Suppressor macrophage (primary cell): ENCODE measurements around the gene NEURL1.

Source experiments
- DNase-seq, 4 experiments: peaks; one replicate each; pipeline ENCODE4 v3.0.0-alpha.2; 2020 to 2022
- total RNA-seq, 17 experiments: gene quantifications; one replicate each; lab custom pipeline; 2026; ENCODE audit warnings: mixed read lengths in 6 of 17, inconsistent platforms in 3 of 17; lab: John Stamatoyannopoulos, UW

Gene NEURL1, protein sequence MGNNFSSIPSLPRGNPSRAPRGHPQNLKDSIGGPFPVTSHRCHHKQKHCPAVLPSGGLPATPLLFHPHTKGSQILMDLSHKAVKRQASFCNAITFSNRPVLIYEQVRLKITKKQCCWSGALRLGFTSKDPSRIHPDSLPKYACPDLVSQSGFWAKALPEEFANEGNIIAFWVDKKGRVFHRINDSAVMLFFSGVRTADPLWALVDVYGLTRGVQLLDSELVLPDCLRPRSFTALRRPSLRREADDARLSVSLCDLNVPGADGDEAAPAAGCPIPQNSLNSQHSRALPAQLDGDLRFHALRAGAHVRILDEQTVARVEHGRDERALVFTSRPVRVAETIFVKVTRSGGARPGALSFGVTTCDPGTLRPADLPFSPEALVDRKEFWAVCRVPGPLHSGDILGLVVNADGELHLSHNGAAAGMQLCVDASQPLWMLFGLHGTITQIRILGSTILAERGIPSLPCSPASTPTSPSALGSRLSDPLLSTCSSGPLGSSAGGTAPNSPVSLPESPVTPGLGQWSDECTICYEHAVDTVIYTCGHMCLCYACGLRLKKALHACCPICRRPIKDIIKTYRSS
- total RNA-seq, result 0.07 to 3.1 (median 0.36) reads per million in 17 experiments

DNA sequence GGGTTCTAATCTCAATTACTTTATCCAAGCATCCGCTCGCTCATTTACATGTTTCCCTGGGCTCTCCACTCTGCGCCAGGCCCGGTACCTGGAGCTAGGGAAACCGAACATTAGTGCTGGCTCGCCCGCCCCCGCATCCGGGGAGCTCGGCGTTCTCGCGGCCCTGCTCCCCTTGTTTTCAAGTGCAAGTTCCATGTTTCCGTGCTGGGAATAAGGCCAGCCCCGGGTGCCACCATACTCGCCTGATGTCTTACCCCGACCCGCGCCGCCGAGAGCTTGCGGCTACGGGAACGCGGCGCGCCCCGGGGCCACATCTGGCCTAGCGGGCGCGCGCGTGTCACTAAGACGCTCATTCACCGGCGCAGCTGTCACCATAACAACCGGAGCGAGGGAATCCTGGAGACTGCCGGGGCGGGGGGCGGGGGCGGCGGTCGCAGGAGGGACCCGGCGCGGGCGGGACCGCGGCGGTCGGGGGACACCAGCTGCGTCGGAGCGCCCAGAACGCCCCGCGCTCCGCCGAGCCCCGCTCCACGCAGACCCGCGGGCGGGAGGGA, at the start of gene NEURL1:
Gene NEURL1 (plus strand): TSS at position 344 of the 554 bp plus-strand sequence. CDS start 683 bp downstream, outside the sequence.
- DNase-seq, result peak in 3 of 4 experiments; percentile 25 to 60 (median 36)

DNA sequence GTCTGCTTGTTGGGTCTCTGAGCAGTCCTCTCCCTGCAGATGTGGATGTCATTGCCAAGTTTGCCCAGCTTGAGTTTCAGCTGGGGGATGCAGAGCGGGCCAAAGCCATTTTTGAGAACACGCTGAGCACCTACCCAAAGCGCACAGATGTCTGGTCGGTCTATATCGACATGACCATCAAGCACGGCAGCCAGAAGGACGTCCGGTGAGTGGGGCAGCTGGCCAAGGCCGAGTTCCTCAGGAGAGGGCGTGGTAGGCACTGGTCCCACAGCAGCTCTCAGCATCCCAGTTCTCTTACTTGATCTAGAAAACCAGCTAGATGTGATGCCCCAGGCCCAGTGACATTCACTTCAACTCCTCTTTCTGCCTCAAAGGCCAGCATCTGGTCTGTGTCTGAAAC, 49.0 kb upstream of the NEURL1 start:
- DNase-seq, result no peak

DNA sequence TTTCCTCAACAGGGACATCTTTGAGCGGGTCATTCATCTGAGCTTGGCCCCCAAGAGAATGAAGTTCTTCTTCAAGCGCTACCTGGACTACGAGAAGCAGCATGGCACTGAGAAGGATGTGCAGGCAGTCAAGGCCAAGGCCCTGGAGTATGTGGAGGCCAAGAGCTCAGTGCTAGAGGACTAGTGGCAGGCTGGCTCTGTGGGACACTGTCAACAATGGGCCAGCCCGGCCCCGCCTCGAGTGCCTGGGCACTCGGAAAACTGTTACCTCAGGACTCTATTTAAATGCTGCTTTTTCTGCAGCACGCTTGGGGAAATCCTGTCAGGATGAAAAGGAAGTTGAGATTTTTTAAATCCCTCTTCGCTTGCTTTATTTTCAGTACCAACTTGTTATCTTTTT, 48.1 kb upstream of the NEURL1 start:
- no peak for DNase-seq

DNA sequence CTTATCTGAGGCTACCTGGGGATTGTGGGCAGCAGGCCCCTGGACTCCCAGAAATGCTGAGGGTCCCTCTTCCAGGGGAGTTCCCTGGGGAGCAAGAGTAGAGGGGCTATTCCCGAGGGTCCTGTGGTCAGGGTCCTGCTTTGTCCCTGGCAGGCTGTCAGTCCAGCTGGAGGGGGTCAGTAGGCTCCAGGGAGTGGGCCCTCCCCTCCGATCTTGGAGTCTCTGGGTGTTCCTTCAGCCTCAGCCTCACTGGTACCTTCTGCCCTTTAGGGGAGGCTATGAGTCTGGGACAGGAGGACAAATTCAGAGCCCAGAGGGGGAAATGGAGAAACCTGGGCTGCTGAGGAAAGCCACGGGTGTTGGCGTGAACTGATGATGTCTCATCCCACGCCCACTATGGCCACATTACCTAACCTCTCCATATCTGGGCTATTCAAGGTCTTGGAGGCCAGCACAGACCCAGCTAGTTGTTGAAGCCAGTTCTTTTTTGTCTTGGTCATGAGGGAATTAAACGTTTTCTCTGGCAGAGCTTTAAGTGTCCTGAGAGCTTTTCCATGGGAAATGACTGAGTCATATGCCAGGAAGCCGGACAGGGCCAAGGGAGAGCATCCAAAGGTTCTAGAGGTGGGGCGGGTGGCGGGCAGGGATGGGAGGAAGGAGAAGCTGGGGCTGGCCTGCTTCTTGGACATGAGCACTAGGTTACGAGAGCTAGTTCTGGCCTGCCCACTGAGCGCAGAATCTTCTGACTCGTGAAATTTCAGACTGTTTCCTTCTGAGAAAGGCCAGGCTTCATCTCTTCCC, 47.5 kb upstream of the NEURL1 start:
- peak; percentile 52 to 74 (median 70) for DNase-seq

DNA sequence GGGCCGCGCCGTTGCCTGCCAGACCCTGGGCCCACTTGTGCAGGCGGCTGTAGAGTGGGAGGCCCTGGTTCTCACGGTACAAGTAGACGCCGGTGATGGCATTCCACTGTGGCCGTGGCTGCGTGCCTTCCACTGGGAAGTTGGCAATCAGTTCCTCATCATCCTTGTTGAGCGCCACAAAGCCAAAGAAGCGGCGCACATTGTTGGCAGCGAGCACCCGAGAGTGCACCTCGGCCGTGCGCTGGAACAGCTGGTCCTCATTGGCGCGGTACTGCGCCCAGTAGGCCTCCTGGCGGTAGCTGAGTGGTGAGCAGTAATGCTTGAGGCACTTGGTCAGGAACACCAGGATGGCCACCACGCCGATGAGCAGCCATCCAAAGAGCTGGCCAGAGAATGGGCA, 46.3 kb upstream of the NEURL1 start:
- DNase-seq, result no peak

DNA sequence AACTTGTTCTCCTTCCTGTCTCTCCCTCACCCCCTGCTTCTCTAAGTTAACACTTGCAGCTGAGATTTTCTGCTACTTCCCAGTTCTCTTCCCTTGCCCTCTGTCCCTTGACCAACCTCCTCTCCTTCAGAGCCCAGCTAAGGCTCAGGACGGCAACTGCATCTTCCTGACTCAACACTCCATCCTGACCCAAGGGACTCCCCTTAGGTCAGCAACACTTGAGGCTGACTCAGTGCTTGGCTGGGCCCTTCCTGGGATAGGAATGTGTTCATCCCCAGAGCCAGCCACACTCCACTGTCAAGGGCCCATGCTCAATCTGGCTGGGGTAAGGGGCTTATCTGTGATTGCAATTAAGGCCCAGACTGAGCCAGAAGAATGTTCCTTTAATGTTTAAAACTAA, 44.8 kb upstream of the NEURL1 start:
- DNase-seq, result peak; percentile 72 to 89 (median 87)

DNA sequence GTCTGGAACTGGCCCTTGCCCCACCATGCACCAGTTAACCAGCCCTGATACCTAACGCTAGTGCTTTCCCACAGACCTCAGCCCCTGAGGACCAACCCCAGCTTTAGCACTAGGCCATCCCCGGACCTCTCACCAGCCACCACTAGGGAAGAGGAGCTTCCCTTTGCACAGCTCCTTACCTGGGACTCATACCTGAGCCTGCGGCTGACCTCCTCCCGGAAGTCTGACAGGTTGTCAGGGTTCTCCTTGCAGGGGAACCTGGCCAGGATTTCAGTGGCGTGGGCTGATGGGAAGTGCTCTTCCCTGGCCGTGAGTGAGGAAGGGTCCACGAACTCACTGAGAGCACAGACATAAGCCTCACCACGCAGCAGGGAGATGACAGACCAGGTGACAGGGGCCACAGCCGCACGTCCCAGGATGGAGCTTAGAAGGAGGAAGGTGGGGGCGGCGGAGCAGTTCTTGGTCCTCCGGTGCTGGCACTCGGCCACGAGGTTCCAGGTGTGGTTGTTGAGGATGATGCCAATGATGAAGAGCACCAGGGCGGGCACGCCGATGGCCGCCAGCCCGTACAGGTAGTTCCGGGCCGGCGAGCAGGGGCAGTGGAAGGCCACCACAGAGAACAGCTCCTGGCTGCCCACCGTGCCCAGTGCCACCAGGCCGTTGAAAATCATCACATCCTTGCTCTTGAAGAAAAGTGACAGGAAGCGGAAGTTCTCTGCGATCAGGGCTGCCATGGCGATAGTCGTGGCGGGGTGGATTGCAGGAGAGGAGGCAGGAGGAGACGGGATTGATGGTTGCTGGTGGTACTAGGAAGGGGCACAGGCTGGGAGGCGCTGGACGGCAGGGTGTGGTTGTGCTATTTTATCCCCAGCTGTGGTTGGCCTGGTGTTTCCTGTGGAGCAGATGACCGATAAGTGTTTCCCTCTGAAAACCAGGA, 44.0 kb upstream of the NEURL1 start:
- peak in 1 of 4 experiments; percentile 24 for DNase-seq

DNA sequence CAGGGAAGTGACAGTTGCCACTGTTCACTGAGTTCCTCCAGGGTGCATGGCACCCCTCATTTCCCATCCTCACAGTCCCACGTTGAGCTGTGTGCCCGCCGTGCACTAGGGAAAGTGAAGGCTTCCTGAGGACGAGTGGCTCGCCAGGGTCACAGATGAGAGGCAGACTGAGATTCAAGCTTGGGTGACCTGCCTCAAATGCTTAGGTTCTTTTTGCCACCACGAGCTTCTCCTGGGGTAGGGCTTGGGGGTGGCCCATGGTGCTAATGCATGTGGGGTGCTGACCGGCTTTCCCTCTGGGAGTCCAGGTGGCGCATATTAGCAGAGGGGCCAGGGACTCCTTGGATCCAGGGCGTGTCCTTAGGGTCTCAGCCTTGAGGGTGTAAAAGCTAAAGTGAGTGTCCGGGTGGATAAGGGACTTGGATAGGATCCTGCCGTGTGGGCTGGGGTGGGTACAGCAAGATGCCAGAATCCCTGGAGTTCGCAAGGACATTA, 43.3 kb upstream of the NEURL1 start:
- DNase-seq, result no peak

DNA sequence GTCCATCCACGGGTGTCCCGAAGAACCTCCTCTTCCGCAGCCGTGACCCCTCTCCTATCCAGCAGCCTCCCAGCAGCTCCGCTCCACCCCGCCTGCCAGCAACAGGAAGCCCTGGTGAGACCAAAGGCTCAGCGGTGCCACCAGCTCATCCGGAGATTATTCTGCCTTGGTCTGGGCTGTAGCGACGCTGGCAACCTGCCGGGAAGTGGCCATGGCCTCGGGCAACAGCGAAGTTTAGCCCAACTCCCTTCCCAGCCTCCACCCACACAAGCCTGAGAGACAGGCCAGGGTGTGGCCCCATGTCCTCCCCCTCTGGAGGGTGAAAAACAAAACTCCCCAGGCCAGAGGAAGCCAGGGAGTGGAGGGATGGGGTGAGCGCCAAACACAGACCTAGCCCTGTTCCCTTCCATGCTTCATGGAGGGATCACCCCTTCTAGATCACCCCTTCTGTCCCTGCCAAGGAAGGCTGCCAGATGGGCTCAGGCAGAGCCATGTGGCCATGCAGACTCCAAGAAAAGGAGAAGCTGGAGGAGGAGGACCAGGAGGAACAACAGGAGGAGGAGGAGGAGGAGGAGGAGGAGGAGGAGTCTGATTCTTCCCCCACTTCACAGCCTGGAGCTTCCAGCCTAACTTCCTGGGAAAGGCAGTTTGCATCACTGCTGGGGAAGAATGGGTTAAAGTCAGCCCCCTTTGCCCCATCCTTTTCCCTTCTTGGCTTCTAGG, 42.3 kb upstream of the NEURL1 start:
- DNase-seq, result peak; percentile 55 to 87 (median 80)

DNA sequence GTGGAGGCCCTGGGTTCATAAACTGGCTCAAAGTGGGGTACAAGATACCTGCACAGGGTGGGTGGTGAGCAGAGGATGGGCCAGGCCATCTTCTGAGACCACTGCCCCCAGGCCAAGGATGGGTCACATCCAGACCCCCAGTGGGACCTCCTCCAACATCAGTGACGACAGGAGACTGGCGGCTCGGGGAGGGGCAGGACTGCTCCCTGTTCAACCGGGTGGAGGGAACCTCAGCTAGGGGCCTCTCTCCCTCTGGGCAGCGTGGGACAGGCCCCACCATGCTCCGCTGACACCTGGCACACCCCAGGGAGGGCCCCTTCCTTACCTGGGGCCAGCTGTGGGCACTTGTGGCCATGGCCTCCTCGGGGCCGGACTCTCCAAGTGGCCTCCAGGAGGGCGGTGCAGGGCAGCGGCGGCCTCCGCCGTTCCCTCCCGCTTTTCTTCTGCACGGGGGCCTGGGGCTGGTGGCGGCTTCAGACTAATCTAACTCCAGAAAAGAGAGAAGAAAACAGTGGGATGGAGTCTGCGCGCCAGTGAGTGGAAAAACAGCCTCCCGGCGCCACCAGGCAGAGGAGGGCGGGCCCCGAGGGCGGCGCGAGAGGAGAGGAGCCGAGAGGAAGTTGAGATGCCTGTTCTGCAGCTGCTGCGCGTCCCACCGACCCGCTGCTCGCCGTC, 41.5 kb upstream of the NEURL1 start, which contains the start of gene CALHM2:
Gene CALHM2 (minus strand): TSS at position 540 of the 675 bp plus-strand sequence. CDS start 2,429 bp downstream, outside the sequence.
- peak; percentile 72 to 91 (median 84) for DNase-seq

DNA sequence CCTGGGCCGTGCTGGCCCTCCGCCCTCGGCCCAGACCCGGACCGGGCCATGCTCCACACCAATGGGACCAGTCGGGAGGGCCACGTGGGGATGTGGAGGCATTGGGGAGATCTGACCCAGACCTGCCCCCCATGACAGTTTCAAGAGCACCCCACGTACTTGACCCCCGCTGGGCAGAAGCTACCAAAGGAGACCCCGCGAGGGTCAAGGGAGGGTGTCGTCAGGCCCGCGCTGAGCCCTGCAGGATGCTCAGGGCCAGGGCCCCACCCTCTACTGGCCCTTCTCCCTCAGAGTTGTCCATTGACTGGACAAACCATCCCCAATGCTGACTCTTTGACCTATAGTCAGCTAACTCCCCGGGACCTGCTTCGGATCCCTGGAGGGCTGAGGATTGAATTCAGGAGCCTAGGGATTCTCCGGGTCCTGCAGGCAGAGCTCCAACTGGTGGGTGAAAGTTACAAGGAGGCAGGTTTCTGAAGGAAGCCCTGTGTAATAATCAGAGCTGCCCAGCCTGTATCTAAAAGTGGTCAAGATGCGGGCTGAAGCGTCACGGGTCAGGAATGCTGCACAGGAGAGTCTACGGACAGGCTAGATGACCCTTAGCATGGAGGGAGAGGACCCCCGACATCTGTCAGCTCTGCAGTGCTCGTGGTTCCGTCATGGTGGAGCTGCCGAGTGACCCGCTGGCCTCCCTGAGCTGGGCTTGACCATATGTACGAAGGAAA, 40.8 kb upstream of the NEURL1 start:
- no peak for DNase-seq

DNA sequence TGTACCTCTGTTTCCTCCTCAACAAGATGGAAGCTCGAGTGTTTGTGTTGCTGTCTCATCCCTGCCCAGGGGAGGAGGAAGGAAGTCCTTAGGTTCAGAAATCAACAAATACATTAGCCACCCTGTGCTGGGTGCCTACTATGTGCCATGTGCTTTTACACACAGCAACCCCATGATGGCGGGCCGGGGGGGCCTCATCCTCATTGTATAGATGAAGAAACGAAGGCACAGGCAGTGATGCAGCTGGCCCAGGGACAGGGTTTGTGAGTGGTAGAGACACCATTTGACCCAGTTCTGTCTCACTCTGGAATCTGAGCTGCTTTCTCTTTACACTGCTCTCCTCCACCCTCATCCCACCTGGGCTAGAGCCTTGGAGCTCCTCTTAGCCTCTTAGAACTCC, 39.5 kb upstream of the NEURL1 start:
- no peak for DNase-seq

DNA sequence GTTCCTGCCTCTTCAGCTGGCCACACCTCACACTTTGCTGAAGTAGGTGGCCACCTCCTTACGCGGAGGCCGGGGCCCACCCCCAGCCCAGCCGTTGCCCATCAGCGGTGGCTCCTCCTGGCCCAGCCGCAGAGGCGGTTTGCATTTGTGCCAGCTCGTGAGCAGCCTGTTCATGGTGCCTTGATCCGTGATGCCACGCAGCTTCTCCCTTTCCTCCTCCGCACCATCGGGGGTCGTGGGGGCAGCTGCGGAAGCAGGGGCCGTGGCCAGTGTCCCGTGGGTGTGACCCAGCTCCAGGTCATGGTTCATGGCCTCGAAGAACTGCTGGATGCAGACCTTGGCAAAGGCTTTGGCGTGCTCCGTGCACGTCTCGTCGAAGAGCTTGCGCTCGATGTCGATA, 38.3 kb upstream of the NEURL1 start:
- no peak for DNase-seq

DNA sequence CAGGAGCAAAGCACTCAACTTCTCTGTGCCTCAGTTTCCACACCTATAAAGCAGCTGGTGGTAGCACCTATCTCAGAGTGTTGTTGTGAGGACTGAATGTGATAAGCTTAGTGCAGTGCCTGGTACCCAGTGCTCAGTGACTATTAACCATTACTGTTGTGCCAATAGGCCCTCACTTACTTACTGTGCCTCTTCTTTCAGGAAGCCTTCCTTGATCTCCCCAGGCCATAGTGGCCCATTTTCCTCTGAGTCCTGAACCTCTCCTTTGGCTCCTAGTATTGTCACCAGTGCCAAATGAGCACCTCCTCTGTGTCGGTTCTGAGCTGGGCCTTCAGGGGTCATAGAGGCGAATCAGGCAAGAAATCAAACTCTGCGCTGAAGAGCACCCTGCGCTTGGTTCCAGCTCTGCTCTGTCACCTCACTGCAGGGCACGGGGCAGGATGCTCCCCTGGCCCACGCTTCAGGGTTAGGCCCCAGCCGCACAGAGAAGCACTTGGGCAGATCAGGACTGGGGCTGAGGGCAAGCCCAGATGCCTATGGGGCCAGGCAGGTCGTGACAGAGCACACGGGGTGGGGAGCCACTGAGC, 37.3 kb upstream of the NEURL1 start:
- no peak for DNase-seq

DNA sequence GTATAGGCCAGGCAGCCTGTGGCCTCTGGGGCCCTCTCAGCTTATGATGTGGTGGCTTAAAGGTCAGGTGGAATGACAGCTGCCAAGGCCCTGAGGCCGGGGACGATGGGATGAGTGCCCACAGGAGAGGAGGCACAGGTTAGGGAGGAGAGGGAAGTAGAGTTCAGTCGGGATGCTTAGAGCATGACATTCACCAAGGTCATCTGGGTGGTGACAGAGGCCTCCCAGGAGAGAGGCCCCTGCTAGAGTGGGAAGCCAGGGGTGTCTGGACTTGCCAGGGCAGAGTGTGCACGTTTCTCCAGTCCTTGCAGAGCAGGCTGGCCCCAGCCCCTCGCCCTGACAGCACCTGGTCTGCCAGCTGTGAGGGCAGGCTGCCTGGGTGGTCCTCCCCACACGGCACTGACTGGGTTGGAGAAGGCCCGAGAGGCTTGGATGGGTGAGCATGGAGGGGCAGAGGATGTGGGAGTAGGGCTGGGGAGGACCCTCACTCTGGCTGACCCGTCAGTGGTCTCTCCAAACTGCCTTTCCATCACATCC, 36.3 kb upstream of the NEURL1 start:
- DNase-seq, result no peak

DNA sequence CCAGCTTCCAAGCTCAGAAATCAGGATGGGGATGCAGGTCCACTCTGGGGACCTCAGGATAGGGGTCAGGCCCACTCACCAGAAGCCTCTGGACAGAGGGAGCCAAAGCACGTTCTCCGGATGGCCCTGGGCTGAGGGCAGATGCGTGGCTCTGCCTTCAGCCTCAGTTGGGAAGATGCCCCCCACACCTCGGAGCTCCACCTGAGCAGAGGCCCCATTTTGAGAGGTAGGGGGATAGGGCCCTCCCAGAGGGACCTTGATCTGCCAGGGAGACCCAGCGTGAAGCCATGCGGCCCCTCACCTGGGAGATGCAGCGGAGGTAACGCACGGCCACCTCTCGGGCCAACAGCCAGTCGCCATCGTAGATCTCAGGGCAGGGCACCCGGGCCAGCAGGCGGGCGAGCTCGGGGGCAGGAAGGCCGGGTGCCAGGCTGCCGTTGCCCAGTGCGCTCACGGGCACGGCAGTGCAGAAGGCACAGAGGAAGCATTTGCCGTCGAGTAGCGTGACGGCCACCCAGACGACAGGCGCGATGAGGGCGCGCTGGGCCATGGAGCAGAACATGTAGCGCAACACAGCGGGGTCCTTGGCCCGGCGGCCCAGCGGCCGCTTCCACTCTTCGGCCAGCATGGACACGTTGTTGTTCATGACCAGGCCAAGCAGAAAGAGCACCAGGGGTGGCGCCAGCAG, 35.5 kb upstream of the NEURL1 start:
- DNase-seq, result no peak

DNA sequence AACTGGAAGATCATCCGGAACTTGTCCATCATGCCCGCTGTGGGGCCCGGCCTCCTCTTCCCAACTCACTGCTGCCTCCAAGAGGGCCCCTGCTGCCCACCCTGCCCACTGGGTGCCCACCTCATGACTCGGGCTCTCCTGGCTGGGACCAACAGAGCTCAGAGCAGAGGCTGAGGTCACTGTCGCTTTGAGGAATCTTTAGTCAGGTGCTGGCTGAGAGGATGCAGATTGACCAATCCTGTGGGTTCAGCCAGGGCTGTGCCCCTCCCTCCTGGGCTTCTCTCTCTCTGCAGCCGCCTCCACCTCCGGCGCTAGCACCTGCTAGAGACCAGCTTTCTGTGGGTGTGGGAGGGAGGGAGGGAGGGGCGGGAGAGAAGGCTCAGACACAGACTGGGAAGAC, 34.8 kb upstream of the NEURL1 start, which contains the start of gene CALHM1:
Gene CALHM1 (minus strand): TSS at position 181 of the 400 bp plus-strand sequence. CDS start 149 bp downstream, at position 32.
- DNase-seq, result peak; percentile 50 to 85 (median 74)

DNA sequence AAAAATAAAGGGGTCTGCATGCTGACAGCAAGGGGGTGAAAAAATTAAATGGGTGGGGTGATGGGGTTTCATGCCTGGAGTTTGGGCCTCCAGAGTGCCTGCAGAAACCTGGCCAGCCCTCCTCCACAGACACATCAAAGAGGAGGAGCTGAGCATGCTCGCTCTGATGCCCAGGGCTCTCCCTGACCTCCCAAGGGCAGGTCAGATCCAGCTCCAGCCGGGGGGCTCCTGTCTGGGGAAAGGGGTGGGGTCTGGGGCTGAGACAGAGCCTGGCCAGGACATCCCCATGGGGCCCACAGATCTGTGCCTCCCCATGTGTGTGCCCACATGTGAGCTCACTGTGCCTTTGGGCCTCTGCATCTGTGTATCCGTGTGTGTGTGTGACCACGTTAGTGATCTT, 33.9 kb upstream of the NEURL1 start:
- no peak for DNase-seq
